C4-2B (cell line): ENCODE measurements around the gene CHST11.

Source experiments
- CTCF ChIP-seq: fragments of 450-650 bp; conservative IDR thresholded peaks from 2 replicates; pipeline ENCODE4 v1.5.1; 2017; ENCODE audit warnings: mild to moderate bottlenecking
- ZFX ChIP-seq: fragments of 450-650 bp; IDR thresholded peaks from 2 replicates; pipeline ENCODE4 v1.6.1; 2017

- TF ChIP-seq CTCF (no peak), ZFX (no peak)
These were observed 113.6 kb downstream of the CHST11 start for GRCh38 chr12:104570174-104570907.
